H9 (cell line): Measurements from ENCODE around the gene CD19. TPM values are rescaled to one million over a fixed set of nuclear protein-coding genes. Genes with fewer than 3 reads are reported as not detected.

Experiments
- DNase-seq: peaks from one replicate; pipeline ENCODE4 v3.0.0-alpha.2; 2017
- H2AFZ ChIP-seq: one replicate; pipeline ENCODE4 v1.6.1; 2013; ENCODE audit warnings: mild to moderate bottlenecking, low read length, control low read depth, moderate library complexity
- H2AK5ac ChIP-seq: 2 replicates; pipeline ENCODE4 v1.6.1; 2013; ENCODE audit warnings: low read length, control low read depth, mixed read lengths; ENCODE audit not compliant: insufficient read length
- H2BK120ac ChIP-seq: one replicate; pipeline ENCODE4 v1.6.1; 2013; ENCODE audit warnings: low read depth, mild to moderate bottlenecking, low read length, control low read depth, inconsistent platforms; ENCODE audit not compliant: poor library complexity, severe bottlenecking
- H2BK12ac ChIP-seq: 2 replicates; pipeline ENCODE4 v1.6.1; 2013; ENCODE audit warnings: low read length, control low read depth, mixed read lengths, low read depth; ENCODE audit not compliant: insufficient read length
- H2BK15ac ChIP-seq: 2 replicates; pipeline ENCODE4 v1.6.1; 2013; ENCODE audit warnings: low read depth, low read length, control low read depth
- H2BK20ac ChIP-seq: one replicate; pipeline ENCODE4 v1.6.1; 2013; ENCODE audit warnings: low read depth, mild to moderate bottlenecking, low read length, control low read depth, inconsistent platforms; ENCODE audit not compliant: poor library complexity, severe bottlenecking
- H2BK5ac ChIP-seq: 2 replicates; pipeline ENCODE4 v1.6.1; 2013; ENCODE audit warnings: low read length, control low read depth, mixed read lengths; ENCODE audit not compliant: insufficient read length
- H3K14ac ChIP-seq: 2 replicates; pipeline ENCODE4 v1.6.1; 2013; ENCODE audit warnings: low read length, control low read depth; ENCODE audit not compliant: insufficient read depth
- H3K18ac ChIP-seq: 2 replicates; pipeline ENCODE4 v1.6.1; 2013; ENCODE audit warnings: low read depth, mild to moderate bottlenecking, mixed read lengths, low read length, control low read depth; ENCODE audit not compliant: insufficient read length
- H3K23ac ChIP-seq: 2 replicates; pipeline ENCODE4 v1.6.1; 2013; ENCODE audit warnings: low read length, control low read depth, mixed read lengths, low read depth; ENCODE audit not compliant: insufficient read length
- H3K23me2 ChIP-seq: 2 replicates; pipeline ENCODE4 v1.6.1; 2013; ENCODE audit warnings: low read depth, mild to moderate bottlenecking, mixed read lengths, low read length, control low read depth; ENCODE audit not compliant: insufficient read length, poor library complexity, severe bottlenecking
- H3K27ac ChIP-seq: 2 replicates; pipeline ENCODE4 v1.5.1; 2013; ENCODE audit warnings: low read length, control low read depth, mixed read lengths, low read depth; ENCODE audit not compliant: insufficient read length
- H3K27me3 ChIP-seq: 2 replicates; pipeline ENCODE4 v1.6.1; 2013; ENCODE audit warnings: low read length, control low read depth, inconsistent platforms; ENCODE audit not compliant: insufficient read depth
- H3K4ac ChIP-seq: 2 replicates; pipeline ENCODE4 v1.6.1; 2013; ENCODE audit warnings: low read depth, mild to moderate bottlenecking, control low read depth, inconsistent platforms, low read length, moderate library complexity
- H3K4me1 ChIP-seq: 2 replicates; pipeline ENCODE4 v1.6.1; 2013; ENCODE audit warnings: low read length, control low read depth, inconsistent platforms; ENCODE audit not compliant: insufficient read depth
- H3K4me2 ChIP-seq: 2 replicates; pipeline ENCODE4 v1.6.1; 2013; ENCODE audit warnings: low read length, control low read depth, mixed read lengths; ENCODE audit not compliant: insufficient read length, insufficient read depth
- H3K56ac ChIP-seq: 2 replicates; pipeline ENCODE4 v1.6.1; 2013; ENCODE audit warnings: low read depth, mild to moderate bottlenecking, mixed read lengths, low read length, control low read depth; ENCODE audit not compliant: insufficient read length
- H3K79me1 ChIP-seq: 2 replicates; pipeline ENCODE4 v1.6.1; 2013; ENCODE audit warnings: low read depth, mild to moderate bottlenecking, moderate library complexity, low read length, control low read depth, inconsistent platforms; ENCODE audit not compliant: insufficient read depth, poor library complexity, severe bottlenecking
- H3K79me2 ChIP-seq: 2 replicates; pipeline ENCODE4 v1.6.1; 2013; ENCODE audit warnings: low read length, control low read depth, inconsistent platforms; ENCODE audit not compliant: insufficient read depth
- H3K9ac ChIP-seq: 2 replicates; pipeline ENCODE4 v1.6.1; 2013; ENCODE audit warnings: low read length, control low read depth, mixed read lengths; ENCODE audit not compliant: insufficient read length; ENCODE audit errors: extremely low read depth
- H3K9me3 ChIP-seq: one replicate; pipeline ENCODE4 v1.6.1; 2013; ENCODE audit warnings: low read depth, low read length, inconsistent platforms; ENCODE audit not compliant: control insufficient read depth
- H3T11ph ChIP-seq: one replicate; pipeline ENCODE4 v1.6.1; 2013; ENCODE audit warnings: mild to moderate bottlenecking, low read length, control low read depth, inconsistent platforms
- H4K20me1 ChIP-seq: one replicate; pipeline ENCODE4 v1.6.1; 2013; ENCODE audit not compliant: control insufficient read depth, insufficient read length, insufficient read depth
- H4K5ac ChIP-seq: 2 replicates; pipeline ENCODE4 v1.6.1; 2013; ENCODE audit warnings: low read depth, mild to moderate bottlenecking, mixed read lengths, low read length, control low read depth; ENCODE audit not compliant: insufficient read length
- H4K8ac ChIP-seq: replicated peaks from 2 replicates; pipeline ENCODE4 v1.6.1; 2013; ENCODE audit warnings: low read length, control low read depth, mixed read lengths, low read depth; ENCODE audit not compliant: insufficient read length
- H4K91ac ChIP-seq: 2 replicates; pipeline ENCODE4 v1.6.1; 2013; ENCODE audit warnings: low read depth, mild to moderate bottlenecking, moderate library complexity, mixed read lengths, low read length, control low read depth; ENCODE audit not compliant: insufficient read length
- H3K27ac Mint-ChIP-seq, 3 experiments: 2 replicates in 2 of 3; 3 replicates in 1 of 3; pipeline ENCODE4 v1.8.0; 2020 to 2021; ENCODE audit warnings: mixed read lengths in 3 of 3, mild to moderate bottlenecking in 1 of 3, moderate library complexity in 1 of 3
- H3K27me3 Mint-ChIP-seq: 2 replicates; pipeline ENCODE4 v1.8.0; 2021; ENCODE audit warnings: low read depth, mild to moderate bottlenecking, moderate library complexity, mixed read lengths
- H3K36me3 Mint-ChIP-seq, 3 experiments: 2 replicates in 2 of 3; 3 replicates in 1 of 3; pipeline ENCODE4 v1.8.0; 2020 to 2021; ENCODE audit warnings: low read depth in 3 of 3, mixed read lengths in 3 of 3; ENCODE audit not compliant: insufficient read depth in 1 of 3
- H3K4me1 Mint-ChIP-seq, 2 experiments: 2 replicates each; pipeline ENCODE4 v1.8.0; 2020; ENCODE audit warnings: mixed read lengths in 2 of 2
- H3K4me3 Mint-ChIP-seq, 2 experiments: 2 replicates in 1 of 2; 3 replicates in 1 of 2; pipeline ENCODE4 v1.8.0; 2020 to 2021; ENCODE audit warnings: mild to moderate bottlenecking in 2 of 2, mixed read lengths in 2 of 2, moderate library complexity in 1 of 2
- H3K9me3 Mint-ChIP-seq, 2 experiments: 2 replicates in 1 of 2; 3 replicates in 1 of 2; pipeline ENCODE4 v1.8.0; 2020; ENCODE audit warnings: mild to moderate bottlenecking in 2 of 2, mixed read lengths in 2 of 2, moderate library complexity in 1 of 2
- CTCF ChIP-seq: fragments of 200-600 bp; sonication (generic); conservative IDR thresholded peaks from 3 replicates; pipeline ENCODE4 v1.8.0; 2021; ENCODE audit warnings: antibody characterized with exemption, mild to moderate bottlenecking
- WGBS: extraction: QIAGEN DNeasy Blood & Tissue Kit; methylation state at CpG from one replicate; pipeline ENCODE4 v1.1.7; 2013; ENCODE audit warnings: missing lambda C conversion rate, low lambda C conversion rate, mixed read lengths; ENCODE audit not compliant: insufficient read length; ENCODE audit errors: extremely low coverage; 5-methylcytosine and 5-hydroxymethylcytosine counted together
- total RNA-seq: library from RNA; stranded (reverse); gene quantifications from 2 replicates; pipeline ENCODE4 v1.2.1, GENCODE V29; 2021

The CD19 gene
- total RNA-seq, 1 experiment from 2014 or later: 0.50 TPM

DNA sequence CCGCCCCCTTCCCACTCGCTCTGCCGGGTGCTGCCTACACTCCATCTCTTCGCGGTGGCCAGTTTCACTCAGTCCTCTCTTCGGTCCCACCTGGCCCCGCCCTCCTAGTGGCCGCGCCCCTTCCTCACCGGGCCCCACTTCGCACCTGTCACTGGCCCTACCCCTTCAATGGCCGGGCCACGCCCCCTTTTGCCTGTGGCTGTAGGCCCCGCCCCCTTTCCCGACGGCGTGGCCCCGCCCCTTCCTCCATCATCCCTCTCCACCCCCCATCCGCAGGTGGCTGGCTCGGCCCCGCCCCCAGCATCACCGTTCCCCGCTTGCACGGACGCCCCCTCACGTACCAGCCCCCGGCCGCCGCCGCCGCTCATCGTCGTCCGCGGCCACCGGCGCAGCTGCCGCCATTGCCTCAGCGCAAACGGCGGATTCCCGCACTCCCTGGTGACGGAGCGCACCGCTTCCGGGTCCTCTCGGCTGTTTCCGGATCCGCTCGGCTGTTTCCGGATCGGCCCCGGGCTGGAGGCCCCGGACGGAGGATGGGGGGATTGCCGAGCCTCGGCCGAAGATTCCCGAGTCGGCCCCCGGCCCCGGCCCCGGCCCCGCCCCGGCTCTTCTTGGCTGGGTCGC, 6.9 kb upstream of the CD19 start, which contains the start of gene RABEP2:
Gene RABEP2 (minus strand): TSS at position 477 of the 624 bp plus-strand sequence. CDS start 75 bp downstream, at position 402.
- Mint-ChIP-seq H3K4me3 (peak within 1 kb of the TSS; percentile 91 to 96), H3K27ac (peak within 1 kb of the TSS; percentile 98 to 99 (median 98)), H3K36me3 (peaks cover 0 to 5% (median 5%) of the 10 kb centered on the region in 3 experiments; a peak in 6 of 7 replicates), H3K4me1 (peaks cover 11 to 15% of the 10 kb centered on the region in 2 experiments), H3K27me3 (no peaks in the 10 kb centered on the region), H3K9me3 (no peaks in the 10 kb centered on the region)
- Histone ChIP-seq H2BK12ac (no peak within 1 kb of the TSS), H3K23me2 (peaks cover 12% of the 10 kb centered on the region), H3K27me3 (no peaks in the 10 kb centered on the region), H2BK120ac (no peak within 1 kb of the TSS), H2BK5ac (no peak within 1 kb of the TSS), H4K5ac (peak within 1 kb of the TSS; percentile 70), H3K27ac (peak within 1 kb of the TSS; percentile 92), H2AFZ (peak within 1 kb of the TSS; percentile 75), H2AK5ac (no peak within 1 kb of the TSS), H3K23ac (no peak within 1 kb of the TSS), H4K91ac (no peak within 1 kb of the TSS), H3K56ac (peak within 1 kb of the TSS; percentile 79), H2BK15ac (no peak within 1 kb of the TSS), H4K20me1 (no peaks in the 10 kb centered on the region), H3K9ac (peak within 1 kb of the TSS; percentile 90), H3K14ac (peak within 1 kb of the TSS; percentile 98), H4K8ac (no peak within 1 kb of the TSS), H3K4me2 (peak within 1 kb of the TSS; percentile 100), H2BK20ac (no peak within 1 kb of the TSS), H3K79me2 (no peaks in the 10 kb centered on the region), H3T11ph (no peak within 1 kb of the TSS), H3K4ac (no peak within 1 kb of the TSS), H3K9me3 (no peaks in the 10 kb centered on the region), H3K79me1 (no peaks in the 10 kb centered on the region), H3K18ac (peak within 1 kb of the TSS; percentile 96), H3K4me1 (no peaks in the 10 kb centered on the region)
- peak; percentile 100 for DNase-seq
- WGBS: no CpG with 5 or more reads among the region's 66 CpGs
- no peak; the same call in 2 of the 3 replicates for TF ChIP-seq CTCF
